HG03520 (cell line): ENCODE measurements around the gene SPRN.

Source experiments
- ATAC-seq: cut with Tn5 transposase; IDR thresholded peaks from one replicate; pipeline ENCODE4 v1.9.1; 2021; ENCODE audit warnings: mild to moderate bottlenecking, moderate library complexity; ENCODE audit not compliant: unreplicated experiment

Gene SPRN

GRCh38 chr10:133411523-133412380 is 12.7 kb downstream of the SPRN start:
- ATAC-seq: no peak

- ATAC-seq: no peak
These were observed 18.4 kb downstream of the SPRN start for GRCh38 chr10:133405844-133406527.

GRCh38 chr10:133405272-133405671 is 19.2 kb downstream of the SPRN start:
- no peak for ATAC-seq

- no peak for ATAC-seq
These were observed 20.6 kb downstream of the SPRN start for GRCh38 chr10:133403784-133404183.

- ATAC-seq: no peak
These were observed 21.1 kb downstream of the SPRN start for GRCh38 chr10:133403359-133403758.

- ATAC-seq: no peak
These were observed 22.3 kb downstream of the SPRN start for GRCh38 chr10:133401981-133402725.

GRCh38 chr10:133401500-133401899 is 22.9 kb downstream of the SPRN start:
- ATAC-seq: no peak

GRCh38 chr10:133400624-133401424 is 23.6 kb downstream of the SPRN start:
- peak; percentile 75 for ATAC-seq

GRCh38 chr10:133399123-133399601 is 25.3 kb downstream of the SPRN start:
- no peak for ATAC-seq

GRCh38 chr10:133397938-133398337 is 26.5 kb downstream of the SPRN start:
- no peak for ATAC-seq

- no peak for ATAC-seq
These were observed 28.3 kb downstream of the SPRN start for GRCh38 chr10:133396035-133396624.

- ATAC-seq: no peak
These were observed 29.6 kb downstream of the SPRN start for GRCh38 chr10:133394801-133395221.

GRCh38 chr10:133394064-133394663 is 30.3 kb downstream of the SPRN start, which contains the start of gene MTG1:
MTG1 (plus strand) TSS chr10:133394157; CDS start chr10:133394221, 64 bp downstream.
- ATAC-seq: peak; percentile 65

GRCh38 chr10:133393401-133394063 is 30.9 kb downstream of the SPRN start:
- no peak for ATAC-seq

- ATAC-seq: no peak
These were observed 32.5 kb downstream of the SPRN start for GRCh38 chr10:133391761-133392518.

GRCh38 chr10:133391249-133391635 is 33.2 kb downstream of the SPRN start:
- ATAC-seq: no peak

GRCh38 chr10:133390597-133391248 is 33.7 kb downstream of the SPRN start:
- ATAC-seq: no peak
